ENCODE measurements around the gene IL5. TPM values are rescaled to one million over a fixed set of nuclear protein-coding genes. Genes with fewer than 3 reads are reported as not detected.

The IL5 gene
- total RNA-seq, 2 experiments from 2014 or later, result 17.6 to 18.7 TPM

Other genes with a start within 250 kb of the IL5 start
- gene SLC22A4, start 249.1 kb downstream of the IL5 start, total RNA-seq, result 1 to 10 TPM; 1.6 to 2.2 TPM
- gene SLC22A5, start 173.8 kb downstream of the IL5 start, total RNA-seq, result 1 to 10 TPM; 5.2 to 5.7 TPM
- 10 to 100 TPM; 86.7 to 87.5 TPM for gene IRF1, start 52.7 kb downstream of the IL5 start, total RNA-seq
- gene RAD50, start 13.5 kb upstream of the IL5 start, total RNA-seq, result 10 to 100 TPM; 41.5 to 43.3 TPM
- gene IL13, start 114.7 kb upstream of the IL5 start, total RNA-seq, result 10 to 100 TPM; 17.8 to 21.0 TPM
- 1 to 10 TPM; 2.0 to 2.5 TPM for gene IL4, start 130.5 kb upstream of the IL5 start, total RNA-seq
- gene KIF3A, start 194.0 kb upstream of the IL5 start, total RNA-seq, result 10 to 100 TPM; 16.1 to 16.9 TPM
- 10 to 100 TPM in 1 of 2 experiments, 1 to 10 TPM in 1; 9.3 to 10.2 TPM for gene CCNI2, start 203.9 kb upstream of the IL5 start, total RNA-seq
- 10 to 100 TPM; 32.5 TPM for gene SEPTIN8, start 233.7 kb upstream of the IL5 start, total RNA-seq